ENCODE results near the gene BDNF.

BDNF gene

DNA sequence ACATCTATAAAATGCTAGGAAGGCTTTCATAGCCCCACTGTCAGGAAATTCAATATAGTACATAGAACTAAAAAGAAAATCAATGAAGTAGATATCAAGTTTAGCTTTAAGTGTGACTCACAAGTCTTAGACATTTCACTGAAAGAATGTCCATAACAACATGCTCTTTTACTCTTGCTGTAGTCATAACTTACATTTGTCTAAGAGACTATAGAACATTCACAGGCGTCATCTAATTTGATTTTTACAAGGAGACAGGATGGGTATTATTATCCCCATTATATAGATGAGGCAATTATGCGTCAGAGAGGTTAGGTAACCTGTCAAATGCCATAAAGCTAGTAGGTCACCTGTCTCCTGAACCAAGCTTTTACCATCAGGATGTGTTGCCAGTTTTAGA is 36.9 kb downstream of the BDNF start:
- Mint-ChIP-seq H3K4me3 (no peak overlapping the region), H3K27ac (no peak overlapping the region), H3K36me3 (ENCODE audit: low read depth) (peaks cover 21% of the 10 kb centered on the region), H3K27me3 (no peaks in the 10 kb centered on the region), H3K4me1 (ENCODE audit: low read depth) (no peaks in the 10 kb centered on the region), H3K9me3 (peaks cover 23% of the 10 kb centered on the region)
- DNase-seq, result no peak

DNA sequence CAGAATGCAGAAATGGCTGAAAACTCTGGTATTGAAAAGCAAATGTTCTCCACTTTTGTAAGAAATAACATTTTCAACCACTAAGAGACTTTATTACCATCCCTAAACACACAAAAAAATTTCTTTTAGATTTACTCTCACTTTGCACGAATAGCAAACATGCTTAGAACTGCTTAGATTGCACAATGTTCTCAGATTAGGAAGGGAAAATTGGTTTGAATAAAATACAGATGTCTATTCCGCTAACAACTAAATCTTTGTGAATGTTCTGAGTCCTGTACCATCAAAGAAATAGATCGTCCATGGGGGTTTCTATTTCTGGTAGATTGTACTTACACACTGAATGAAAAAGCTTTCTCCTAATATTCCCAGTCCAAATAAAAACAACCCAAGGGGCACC is 40.1 kb downstream of the BDNF start:
- Mint-ChIP-seq H3K4me1 (ENCODE audit: low read depth) (no peaks in the 10 kb centered on the region), H3K4me3 (no peak overlapping the region), H3K27ac (no peak overlapping the region), H3K27me3 (no peaks in the 10 kb centered on the region), H3K9me3 (peaks cover 9% of the 10 kb centered on the region), H3K36me3 (ENCODE audit: low read depth) (peaks cover 22% of the 10 kb centered on the region)
- DNase-seq, result no peak

DNA sequence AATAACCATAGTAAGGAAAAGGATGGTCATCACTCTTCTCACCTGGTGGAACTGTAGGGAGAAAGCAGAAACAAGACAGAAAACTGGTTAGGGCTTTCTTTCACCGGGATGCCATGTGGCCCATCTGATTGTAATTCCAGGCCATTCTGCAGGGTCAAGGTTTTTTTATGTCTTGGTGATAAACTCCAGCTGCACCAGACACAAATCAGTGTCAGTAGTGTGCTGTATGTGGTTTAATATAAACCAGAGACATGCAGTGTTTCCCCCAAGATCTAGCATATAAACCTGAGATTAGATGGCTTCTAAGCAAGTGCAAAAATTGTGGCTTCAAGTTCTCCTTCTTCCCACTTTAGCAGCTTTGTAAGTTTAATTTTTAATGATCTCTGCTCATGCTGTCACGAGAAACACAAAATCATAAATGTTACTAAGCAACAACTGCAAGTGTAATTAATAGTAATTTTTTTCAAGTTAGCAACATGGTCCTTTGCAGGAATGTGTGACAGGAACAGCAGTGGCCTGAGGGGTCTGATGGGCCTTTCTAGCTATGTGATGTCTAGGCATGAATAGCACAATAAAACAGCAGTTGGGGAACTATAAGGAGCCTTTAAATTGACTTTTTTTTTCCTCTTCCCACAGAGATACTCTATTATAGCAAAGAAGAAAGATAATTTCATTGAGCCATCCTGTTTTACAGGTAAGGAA is 41.6 kb downstream of the BDNF start:
- no peak for DNase-seq
- Mint-ChIP-seq H3K27ac (no peak overlapping the region), H3K27me3 (no peaks in the 10 kb centered on the region), H3K4me1 (ENCODE audit: low read depth) (no peaks in the 10 kb centered on the region), H3K9me3 (peaks cover 5% of the 10 kb centered on the region), H3K4me3 (no peak overlapping the region), H3K36me3 (ENCODE audit: low read depth) (peaks cover 22% of the 10 kb centered on the region)

DNA sequence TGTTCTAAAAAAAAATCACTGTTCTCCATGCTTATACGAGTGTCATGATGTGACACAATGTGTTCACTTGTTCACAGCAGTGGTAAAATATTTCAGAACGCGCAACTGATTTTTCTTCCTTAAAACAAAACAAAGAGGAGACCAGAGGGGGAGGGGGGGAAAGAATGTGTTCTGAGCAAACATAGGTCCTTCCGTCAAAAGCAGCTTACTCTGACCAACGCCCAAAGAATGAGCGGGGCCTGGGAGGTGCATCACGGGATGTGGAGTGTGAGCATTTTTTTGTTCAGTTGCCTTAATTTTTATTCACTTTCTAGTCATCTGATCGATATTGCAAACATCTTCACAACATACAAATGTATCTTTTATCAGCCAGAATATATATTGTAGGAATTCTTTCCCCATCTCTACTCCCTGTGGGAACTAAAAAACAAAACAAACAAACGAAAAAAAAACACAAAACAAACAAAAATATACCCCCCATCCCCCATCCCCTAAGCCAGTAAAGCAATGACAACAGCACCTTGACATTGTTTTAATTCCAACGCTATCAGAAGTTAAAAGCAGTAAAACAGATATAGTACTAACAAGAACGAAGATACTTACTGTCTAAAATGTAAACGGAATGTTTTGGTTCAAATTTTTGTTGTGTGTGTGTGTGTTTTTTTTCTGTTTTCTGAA is 43.3 kb downstream of the BDNF start:
- no peak overlapping the region for H3K4me3 Mint-ChIP-seq
- no peaks in the 10 kb centered on the region for H3K4me1 Mint-ChIP-seq (ENCODE audit: low read depth)
- H3K27me3 Mint-ChIP-seq, result no peaks in the 10 kb centered on the region
- no peak overlapping the region for H3K27ac Mint-ChIP-seq
- H3K9me3 Mint-ChIP-seq, result no peaks in the 10 kb centered on the region
- peaks cover 20% of the 10 kb centered on the region for H3K36me3 Mint-ChIP-seq (ENCODE audit: low read depth)
- no peak for DNase-seq

DNA sequence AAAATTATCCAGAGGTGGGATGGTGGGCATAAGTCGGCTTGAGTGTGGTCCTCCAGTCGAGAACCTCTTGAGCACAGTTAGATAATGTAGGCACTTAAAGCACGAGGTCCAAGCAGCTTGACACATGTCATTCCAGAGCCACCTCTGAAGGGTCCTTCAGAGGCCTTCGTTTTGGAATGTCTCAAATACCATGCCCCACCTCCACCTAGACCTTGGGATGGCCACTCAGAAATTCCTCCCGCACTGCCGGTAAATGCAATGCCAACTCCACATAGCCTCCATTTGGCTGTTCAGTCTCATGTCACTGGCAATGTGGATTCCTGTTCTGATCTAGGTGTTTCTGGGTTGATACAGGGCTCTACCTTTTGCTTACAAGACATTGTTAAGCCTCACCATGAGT is 43.9 kb downstream of the BDNF start:
- Mint-ChIP-seq H3K27me3 (no peaks in the 10 kb centered on the region), H3K4me1 (ENCODE audit: low read depth) (no peaks in the 10 kb centered on the region), H3K36me3 (ENCODE audit: low read depth) (peaks cover 16% of the 10 kb centered on the region), H3K27ac (no peak overlapping the region), H3K9me3 (no peaks in the 10 kb centered on the region), H3K4me3 (no peak overlapping the region)
- DNase-seq, result no peak

DNA sequence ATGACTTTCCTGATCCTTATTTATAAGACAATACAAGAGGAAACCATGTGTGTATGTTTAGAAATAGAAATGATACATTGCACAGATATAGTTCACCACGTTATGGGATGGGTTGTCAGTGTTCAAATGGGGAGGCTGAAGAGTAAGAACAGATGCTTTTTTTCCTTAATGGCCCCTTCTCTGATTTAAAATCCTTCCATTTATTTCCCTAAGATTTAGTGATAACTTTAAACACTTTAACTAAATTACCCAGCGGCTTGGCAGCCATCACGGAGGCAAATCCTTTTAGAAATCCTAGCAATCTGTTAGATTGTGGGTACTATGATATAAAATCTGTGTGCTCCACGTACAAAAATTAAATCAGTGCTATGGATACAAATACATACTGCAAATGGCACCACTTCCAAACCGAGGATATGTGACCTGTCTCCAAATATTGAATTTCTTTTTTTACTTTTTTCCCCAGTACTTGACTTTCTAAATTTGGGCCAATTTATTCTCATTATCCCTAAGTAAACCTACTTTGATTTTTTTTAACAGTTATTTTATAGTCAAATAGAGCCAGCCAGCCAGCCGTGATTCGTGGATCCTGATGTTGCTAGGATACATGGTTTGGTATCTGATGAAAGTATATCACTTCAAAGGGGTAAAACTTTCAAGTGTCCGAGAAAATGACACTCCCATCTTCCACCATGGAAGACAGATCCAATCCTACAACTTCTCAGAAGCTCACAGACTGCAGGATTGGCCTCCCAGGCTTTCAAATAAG is 46.1 kb downstream of the BDNF start:
- peaks cover 5% of the 10 kb centered on the region for H3K36me3 Mint-ChIP-seq (ENCODE audit: low read depth)
- DNase-seq, result no peak
- H3K27me3 Mint-ChIP-seq, result no peaks in the 10 kb centered on the region
- H3K4me3 Mint-ChIP-seq, result no peak overlapping the region
- H3K4me1 Mint-ChIP-seq (ENCODE audit: low read depth), result no peaks in the 10 kb centered on the region
- no peak overlapping the region for H3K27ac Mint-ChIP-seq
- no peaks in the 10 kb centered on the region for H3K9me3 Mint-ChIP-seq

DNA sequence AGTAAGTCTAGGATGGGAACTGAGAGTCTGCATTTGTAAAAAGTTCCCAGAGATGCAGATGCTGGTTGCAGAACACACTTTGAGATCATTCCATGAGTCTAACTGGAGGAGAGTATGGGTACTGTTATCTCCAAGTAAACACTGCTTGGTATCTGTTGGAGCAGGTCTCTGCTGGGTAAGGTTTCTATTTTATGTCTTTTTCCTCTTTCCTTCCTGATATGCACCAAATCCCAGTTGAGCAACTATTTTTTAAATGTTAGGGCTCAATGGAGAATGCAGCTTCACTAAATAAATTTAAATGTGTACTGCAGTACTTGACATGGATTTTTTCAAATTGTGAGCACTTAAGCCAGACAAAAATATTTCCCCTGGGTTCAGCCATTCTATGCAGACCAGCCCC is 48.5 kb downstream of the BDNF start:
- DNase-seq, result no peak
- no peaks in the 10 kb centered on the region for H3K36me3 Mint-ChIP-seq (ENCODE audit: low read depth)
- H3K4me1 Mint-ChIP-seq (ENCODE audit: low read depth), result no peaks in the 10 kb centered on the region
- no peak overlapping the region for H3K4me3 Mint-ChIP-seq
- H3K27ac Mint-ChIP-seq, result no peak overlapping the region
- H3K27me3 Mint-ChIP-seq, result no peaks in the 10 kb centered on the region
- no peaks in the 10 kb centered on the region for H3K9me3 Mint-ChIP-seq

DNA sequence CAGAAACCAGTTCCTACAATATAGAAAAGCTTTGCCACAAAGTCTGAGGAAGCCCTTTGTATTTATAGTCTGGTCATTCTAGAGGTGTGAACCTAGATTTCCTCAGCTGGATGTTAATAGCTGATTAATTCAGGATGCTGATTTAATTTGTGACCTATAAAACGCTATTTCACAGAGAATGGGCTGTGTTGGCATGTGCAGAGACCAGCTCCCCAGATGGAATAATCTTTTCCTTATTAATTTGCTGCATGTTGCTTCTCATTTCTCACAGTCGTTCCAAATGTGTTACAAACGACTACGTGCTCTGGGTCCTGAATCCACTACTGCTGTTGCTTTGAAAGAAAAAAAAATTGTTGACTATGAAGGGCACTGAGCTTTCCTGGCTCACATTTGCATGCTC is 49.3 kb downstream of the BDNF start:
- H3K9me3 Mint-ChIP-seq, result no peaks in the 10 kb centered on the region
- H3K27ac Mint-ChIP-seq, result no peak overlapping the region
- H3K36me3 Mint-ChIP-seq (ENCODE audit: low read depth), result no peaks in the 10 kb centered on the region

DNA sequence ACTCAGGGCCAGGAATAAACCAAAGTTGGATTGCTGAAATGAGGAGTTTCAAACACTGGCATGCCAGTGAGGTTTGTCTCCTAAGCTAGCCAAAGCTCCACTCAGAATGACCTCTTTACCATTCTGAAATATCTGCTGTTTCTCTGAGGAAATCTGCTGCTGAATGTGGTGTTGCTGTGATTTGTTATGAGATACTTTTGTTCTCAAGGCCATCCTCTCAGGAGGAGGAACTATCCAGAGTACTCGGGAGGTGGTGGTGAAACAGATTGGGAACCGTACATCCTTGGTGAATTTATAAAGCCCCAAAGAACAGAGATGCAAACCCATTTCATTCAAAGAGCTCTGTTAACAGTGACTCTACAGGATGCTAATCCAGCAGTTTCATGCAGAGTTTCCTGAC is 50.5 kb downstream of the BDNF start:
- Mint-ChIP-seq H3K36me3 (ENCODE audit: low read depth) (no peaks in the 10 kb centered on the region), H3K27ac (no peak overlapping the region), H3K4me3 (no peak overlapping the region), H3K27me3 (no peaks in the 10 kb centered on the region), H3K9me3 (no peaks in the 10 kb centered on the region), H3K4me1 (ENCODE audit: low read depth) (no peaks in the 10 kb centered on the region)
- no peak for DNase-seq

More for the DNA sequence above, 49.3 kb downstream of the BDNF start:
- DNase-seq, result no peak
- Mint-ChIP-seq H3K4me1 (ENCODE audit: low read depth) (no peaks in the 10 kb centered on the region), H3K27me3 (no peaks in the 10 kb centered on the region), H3K4me3 (no peak overlapping the region)

DNA sequence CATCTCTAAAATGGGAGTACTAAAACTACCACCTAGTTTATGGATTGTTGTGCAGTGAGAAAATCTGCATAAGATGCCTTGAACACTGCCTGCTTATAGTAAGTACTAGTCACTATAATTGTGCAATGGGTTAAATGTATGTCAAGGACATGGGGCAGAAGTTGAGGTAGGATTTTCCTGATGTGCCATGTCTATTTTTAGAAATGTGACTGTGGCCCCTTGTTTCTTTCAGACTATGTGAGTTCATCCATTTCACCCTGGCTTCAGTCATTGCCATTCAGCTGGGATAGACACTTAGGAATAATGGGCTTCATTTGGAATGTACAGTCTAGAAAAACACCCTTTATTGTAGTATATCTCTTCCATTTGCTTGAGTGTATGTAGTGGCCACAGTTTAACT is 51.4 kb downstream of the BDNF start:
- no peak for DNase-seq
- Mint-ChIP-seq H3K4me1 (ENCODE audit: low read depth) (no peaks in the 10 kb centered on the region), H3K36me3 (ENCODE audit: low read depth) (no peaks in the 10 kb centered on the region), H3K9me3 (no peaks in the 10 kb centered on the region), H3K4me3 (no peak overlapping the region), H3K27me3 (no peaks in the 10 kb centered on the region), H3K27ac (no peak overlapping the region)

DNA sequence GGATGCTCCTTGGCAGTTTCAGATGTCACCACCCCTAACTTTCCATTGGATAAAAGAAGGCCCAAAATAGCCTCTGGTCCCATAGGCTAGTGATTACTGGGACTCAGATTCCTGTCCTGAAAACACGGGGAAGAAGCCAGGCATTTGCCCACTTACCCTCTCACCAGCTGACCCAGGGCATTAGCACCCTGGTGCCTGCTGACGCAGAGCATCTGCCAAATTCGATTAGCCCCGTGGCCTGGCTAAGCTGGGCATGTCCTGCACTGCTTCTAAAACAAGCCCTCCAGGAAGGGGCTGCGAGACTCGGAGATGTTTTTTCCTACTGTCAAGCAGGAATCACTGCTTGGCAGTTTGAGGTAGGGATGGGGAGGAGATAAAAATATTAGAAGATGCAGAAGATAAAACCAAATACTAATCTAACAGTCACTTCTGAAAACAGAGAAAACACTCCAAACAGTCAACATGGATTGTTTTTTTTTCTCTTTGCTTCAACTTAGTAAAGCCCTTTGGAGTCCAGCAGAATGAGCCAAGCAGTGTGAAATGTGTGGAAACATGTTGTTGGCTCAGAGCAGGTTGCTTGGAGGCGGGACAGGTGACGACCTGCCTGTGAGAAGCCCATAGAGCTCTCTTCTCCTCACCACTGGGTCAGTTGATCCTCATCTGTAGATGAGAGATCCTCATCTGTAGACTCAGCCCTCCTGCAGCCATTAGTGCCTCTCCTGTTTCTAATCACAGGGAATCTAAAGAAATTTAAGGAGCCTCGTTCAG is 54.0 kb downstream of the BDNF start:
- Mint-ChIP-seq H3K27ac (no peak overlapping the region), H3K27me3 (no peaks in the 10 kb centered on the region), H3K4me1 (ENCODE audit: low read depth) (no peaks in the 10 kb centered on the region), H3K9me3 (no peaks in the 10 kb centered on the region), H3K4me3 (no peak overlapping the region), H3K36me3 (ENCODE audit: low read depth) (no peaks in the 10 kb centered on the region)
- no peak for DNase-seq

DNA sequence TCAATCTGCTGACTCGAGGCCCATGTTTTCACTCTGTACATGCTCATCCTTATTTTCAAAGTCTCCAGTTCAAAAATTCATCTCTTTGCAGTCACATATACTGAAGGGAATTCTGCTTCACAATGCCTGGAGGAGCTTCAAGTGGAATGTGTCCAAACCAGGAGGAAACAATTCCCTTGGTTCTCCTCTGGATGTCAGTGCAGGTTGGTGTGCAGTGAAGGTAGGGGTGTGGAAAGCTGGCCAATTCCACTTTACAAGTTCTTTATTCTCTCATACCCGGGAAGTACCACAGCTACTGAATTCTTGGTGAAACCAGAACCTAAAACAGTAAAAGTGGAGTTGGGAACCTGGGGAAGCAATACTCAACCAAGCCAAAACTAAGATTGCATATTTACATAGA is 57.3 kb downstream of the BDNF start:
- no peak overlapping the region for H3K4me3 Mint-ChIP-seq
- no peaks in the 10 kb centered on the region for H3K27me3 Mint-ChIP-seq
- H3K36me3 Mint-ChIP-seq (ENCODE audit: low read depth), result no peaks in the 10 kb centered on the region
- no peaks in the 10 kb centered on the region for H3K4me1 Mint-ChIP-seq (ENCODE audit: low read depth)
- H3K9me3 Mint-ChIP-seq, result no peaks in the 10 kb centered on the region
- no peak for DNase-seq
- no peak overlapping the region for H3K27ac Mint-ChIP-seq

DNA sequence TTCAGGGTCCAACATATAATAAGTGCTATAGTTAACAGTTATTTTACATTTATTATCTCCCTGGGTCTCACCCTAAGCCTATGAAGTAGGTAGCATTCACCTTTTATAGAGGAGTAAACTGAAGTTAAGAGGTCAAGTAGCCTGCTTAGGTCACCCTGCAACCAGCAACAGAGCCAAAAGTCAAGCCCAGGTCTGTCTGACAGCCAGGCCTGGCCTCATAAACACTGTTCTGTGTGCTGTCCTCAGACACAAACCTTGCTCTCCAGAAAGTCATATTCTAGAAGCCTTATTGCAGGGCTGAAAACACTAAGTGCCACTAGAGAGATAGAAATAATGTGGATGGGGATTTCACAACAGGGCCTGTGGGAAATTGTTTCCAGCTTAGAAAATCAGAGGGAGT is 59.3 kb downstream of the BDNF start:
- Mint-ChIP-seq H3K4me3 (no peak overlapping the region), H3K9me3 (no peaks in the 10 kb centered on the region), H3K36me3 (ENCODE audit: low read depth) (no peaks in the 10 kb centered on the region), H3K27me3 (no peaks in the 10 kb centered on the region), H3K27ac (no peak overlapping the region), H3K4me1 (ENCODE audit: low read depth) (no peaks in the 10 kb centered on the region)
- DNase-seq, result no peak

DNA sequence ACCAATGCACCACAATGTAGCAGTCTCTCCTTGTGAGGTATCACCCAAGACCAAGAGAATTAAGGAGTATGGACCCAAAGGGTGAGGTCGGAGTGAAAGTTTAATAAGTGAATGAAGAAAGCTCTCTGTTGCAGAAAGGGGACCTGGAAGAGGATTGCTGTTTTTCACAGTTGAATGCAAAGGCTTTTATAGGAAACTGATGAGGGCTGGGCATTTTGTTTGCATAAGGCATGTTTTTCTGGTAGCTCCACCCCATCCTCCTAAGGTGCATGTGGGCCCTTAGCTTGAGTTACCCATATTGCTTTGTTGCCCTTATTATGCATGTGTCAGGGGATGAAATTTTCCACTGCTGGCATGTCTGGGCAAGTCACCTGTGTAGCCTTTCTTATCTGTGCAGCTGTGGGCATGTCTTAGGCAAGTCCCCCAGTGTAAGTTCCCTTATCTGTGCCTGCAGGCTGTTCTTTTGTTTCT is 64.7 kb downstream of the BDNF start:
- no peaks in the 10 kb centered on the region for H3K36me3 Mint-ChIP-seq (ENCODE audit: low read depth)
- no peak overlapping the region for H3K4me3 Mint-ChIP-seq
- H3K27me3 Mint-ChIP-seq, result no peaks in the 10 kb centered on the region
- peaks cover 5% of the 10 kb centered on the region for H3K9me3 Mint-ChIP-seq
- no peaks in the 10 kb centered on the region for H3K4me1 Mint-ChIP-seq (ENCODE audit: low read depth)
- H3K27ac Mint-ChIP-seq, result no peak overlapping the region
- DNase-seq, result no peak
